Testis (tissue), 2 donors: Measurements from ENCODE around the gene OR52A1.

ENCODE experiments used
- CTCF ChIP-seq, 3 experiments: fragments of 450-650 bp in 2 of 3; fragments of 200-600 bp in 1 of 3; sonication (generic) in 1 of 3; IDR thresholded peaks; one replicate each; pipeline ENCODE4 v1.5.1; 2016 to 2019; ENCODE audit warnings: antibody characterized with exemption in 3 of 3, mild to moderate bottlenecking in 2 of 3, moderate library complexity in 1 of 3
- POLR2A ChIP-seq: fragments of 450-650 bp; IDR thresholded peaks from one replicate; pipeline ENCODE4 v1.6.1; 2017; ENCODE audit warnings: antibody characterized with exemption, mild to moderate bottlenecking, moderate library complexity

- TF ChIP-seq CTCF (IDR thresholded peaks at IDR 0.05) (no peak), POLR2A (no peak)
Measured at GRCh38 chr11:5129457-5129877, 25.1 kb downstream of the OR52A1 start.
